Transverse colon (tissue), 4 donors: ENCODE data around the gene SPINK5. TPM values are rescaled to one million over a fixed set of nuclear protein-coding genes. Genes with fewer than 3 reads are reported as not detected.

Experiments used
- DNase-seq: peaks from one replicate; pipeline ENCODE4 v3.0.0-alpha.2; 2019
- H3K27ac ChIP-seq, 4 donors: fragments of 200-600 bp; sonication (generic); 2 replicates each; pipeline ENCODE4 v1.5.1; 2016 to 2018; ENCODE audit warnings: inconsistent platforms in 4 of 4
- H3K27me3 ChIP-seq: fragments of 200-600 bp; sonication (generic); 2 replicates; pipeline ENCODE4 v1.5.1; 2017; ENCODE audit warnings: inconsistent platforms
- H3K36me3 ChIP-seq, 4 donors: fragments of 200-600 bp; sonication (generic); 2 replicates each; pipeline ENCODE4 v1.5.1; 2017 to 2019; ENCODE audit warnings: inconsistent platforms in 4 of 4
- H3K4me1 ChIP-seq, 4 donors: fragments of 200-600 bp; sonication (generic); 2 replicates each; pipeline ENCODE4 v1.5.1; 2017 to 2020; ENCODE audit warnings: inconsistent platforms in 4 of 4
- H3K4me3 ChIP-seq, 4 donors: fragments of 200-600 bp; sonication (generic); 1 replicate in 1 of 4; 2 replicates in 3 of 4; pipeline versions ENCODE4 v1.5.1 to v1.6.1; 2017 to 2019; ENCODE audit warnings: inconsistent platforms in 4 of 4
- H3K9me3 ChIP-seq, 2 donors: fragments of 200-600 bp; sonication (generic); 2 replicates each; pipeline ENCODE4 v1.5.1; 2017 to 2019; ENCODE audit warnings: inconsistent platforms in 2 of 2
- EP300 ChIP-seq: sonication (generic); formaldehyde crosslinking; IDR thresholded peaks from one replicate; pipeline ENCODE4 v1.6.1; 2017; ENCODE audit warnings: antibody characterized with exemption, low read depth
- POLR2A ChIP-seq: fragments of 450-650 bp; IDR thresholded peaks from one replicate; pipeline ENCODE4 v1.6.1; 2016; ENCODE audit warnings: antibody characterized with exemption, mild to moderate bottlenecking, moderate library complexity
- POLR2AphosphoS5 ChIP-seq, 3 donors: sonication (generic); formaldehyde crosslinking; IDR thresholded peaks; one replicate each; pipeline ENCODE4 v1.6.1; 2016; ENCODE audit warnings: antibody characterized with exemption in 3 of 3
- WGBS, 2 donors: methylation state at CpG; one replicate each; pipeline ENCODE4 v1.1.5; 2018; ENCODE audit warnings: low coverage in 1 of 2; 5-methylcytosine and 5-hydroxymethylcytosine counted together
- in situ Hi-C, 4 donors: fragments of 200-750 bp; cut with MboI; loops; one replicate each; pipeline versions ENCODE4 v1.15.0 to v1.15.1; 2017; ENCODE audit warnings: low sequenced_read_pairs in 3 of 4, low pct_ligation_motif_present in 1 of 4, low pct_unique_long_range_greater_than_20kb in 1 of 4
- intact Hi-C: fragments of 100-400 bp; cut with DNase I; formaldehyde crosslinking; loops from one replicate; pipeline ENCODE4 v1.15.1; 2023; ENCODE audit warnings: low total_unique reads
- total RNA-seq, 4 donors: library from RNA; depleted of rRNA; stranded (reverse); fragments of >200 nt; gene quantifications; one replicate each; pipeline ENCODE4 v1.1.0, GENCODE V29; 2016
- TF ChIP-seq, protein P1 (sequence below), 5 experiments: fragments of 200-600 bp in 3 of 5; fragments of 450-650 bp in 2 of 5; sonication (generic) in 3 of 5; IDR thresholded peaks; 1 replicate in 2 of 5; 2 replicates in 3 of 5; pipeline ENCODE4 v1.5.1; 2016 to 2017; ENCODE audit warnings: antibody characterized with exemption in 5 of 5, inconsistent platforms in 3 of 5, mild to moderate bottlenecking in 2 of 5, moderate library complexity in 1 of 5

The SPINK5 gene
- total RNA-seq, 4 donors from 2014 or later = 2.6 to 7.1 (median 4.1) TPM

DNA sequence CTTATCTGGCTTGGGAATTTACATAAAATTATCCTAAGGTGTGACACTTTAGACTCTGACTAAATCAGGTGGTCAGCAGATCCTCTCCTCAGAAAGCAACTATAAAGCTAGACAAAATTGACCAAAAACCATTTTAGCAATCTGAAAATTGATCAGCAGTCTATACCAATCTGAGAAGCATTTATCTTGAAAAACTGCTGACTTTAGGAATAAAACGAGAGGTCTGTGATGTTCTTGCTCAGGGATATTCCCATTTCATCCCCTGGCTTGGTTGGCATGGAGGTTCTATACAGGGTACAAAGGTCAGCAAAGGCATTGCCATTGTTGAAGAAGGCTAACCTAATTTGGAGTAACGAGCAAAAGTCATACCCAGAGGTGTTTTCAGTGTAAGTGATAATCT lies 11.7 kb downstream of the SPINK5 start:
- in situ Hi-C loops = no loop called here
- H3K27me3 ChIP-seq = no peaks in the 10 kb centered on the region
- no peak overlapping the region for H3K27ac ChIP-seq
- H3K9me3 ChIP-seq = peaks cover 7% of the 10 kb centered on the region in 2 donors
- H3K4me1 ChIP-seq = no peaks in the 10 kb centered on the region
- no peaks in the 10 kb centered on the region for H3K36me3 ChIP-seq
- no peak for DNase-seq
- TF ChIP-seq POLR2AphosphoS5 (IDR thresholded peaks at IDR 0.05) = no peak
- TF ChIP-seq, protein P1, sequence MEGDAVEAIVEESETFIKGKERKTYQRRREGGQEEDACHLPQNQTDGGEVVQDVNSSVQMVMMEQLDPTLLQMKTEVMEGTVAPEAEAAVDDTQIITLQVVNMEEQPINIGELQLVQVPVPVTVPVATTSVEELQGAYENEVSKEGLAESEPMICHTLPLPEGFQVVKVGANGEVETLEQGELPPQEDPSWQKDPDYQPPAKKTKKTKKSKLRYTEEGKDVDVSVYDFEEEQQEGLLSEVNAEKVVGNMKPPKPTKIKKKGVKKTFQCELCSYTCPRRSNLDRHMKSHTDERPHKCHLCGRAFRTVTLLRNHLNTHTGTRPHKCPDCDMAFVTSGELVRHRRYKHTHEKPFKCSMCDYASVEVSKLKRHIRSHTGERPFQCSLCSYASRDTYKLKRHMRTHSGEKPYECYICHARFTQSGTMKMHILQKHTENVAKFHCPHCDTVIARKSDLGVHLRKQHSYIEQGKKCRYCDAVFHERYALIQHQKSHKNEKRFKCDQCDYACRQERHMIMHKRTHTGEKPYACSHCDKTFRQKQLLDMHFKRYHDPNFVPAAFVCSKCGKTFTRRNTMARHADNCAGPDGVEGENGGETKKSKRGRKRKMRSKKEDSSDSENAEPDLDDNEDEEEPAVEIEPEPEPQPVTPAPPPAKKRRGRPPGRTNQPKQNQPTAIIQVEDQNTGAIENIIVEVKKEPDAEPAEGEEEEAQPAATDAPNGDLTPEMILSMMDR (IDR thresholded peaks at IDR 0.05) = no peak
- no peak for TF ChIP-seq POLR2A
- intact Hi-C loops = no loop called here
- 85 to 100% methylated on average over 1 to 2 of the region's 2 CpGs for WGBS, 2 donors
- H3K4me3 ChIP-seq = no peak overlapping the region

DNA sequence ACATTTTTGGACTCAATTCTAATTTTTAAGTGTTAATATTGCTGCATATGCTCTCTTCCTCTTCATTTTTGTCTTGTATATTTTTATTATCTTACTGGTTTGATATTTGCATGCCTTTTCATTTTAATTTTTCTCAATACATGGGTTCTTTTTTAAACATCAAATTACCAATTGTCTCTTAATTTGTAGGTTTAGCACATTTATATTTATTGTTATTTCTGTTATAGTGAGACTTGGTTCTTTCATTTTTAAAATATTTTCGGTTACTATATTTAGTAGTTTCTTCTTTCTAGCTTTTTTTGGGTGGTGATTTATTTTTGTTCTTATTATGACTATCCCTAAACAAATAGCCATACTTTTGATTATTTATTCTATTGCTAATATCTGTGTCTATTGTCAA lies 19.4 kb downstream of the SPINK5 start:
- no peaks in the 10 kb centered on the region for H3K9me3 ChIP-seq
- no peak overlapping the region for H3K4me3 ChIP-seq
- H3K4me1 ChIP-seq = peaks cover 0 to 4% (median under 1%) of the 10 kb centered on the region in 4 donors
- DNase-seq = no peak
- H3K27me3 ChIP-seq = no peaks in the 10 kb centered on the region
- WGBS, 2 donors = 83 to 90% methylated on average over 1 of the region's 1 CpG
- intact Hi-C loops = no loop called here
- in situ Hi-C loops = no loop called here
- H3K36me3 ChIP-seq = no peaks in the 10 kb centered on the region
- no peak for TF ChIP-seq EP300
- TF ChIP-seq POLR2AphosphoS5 (IDR thresholded peaks at IDR 0.05) = no peak
- TF ChIP-seq, protein P1 (IDR thresholded peaks at IDR 0.05) = no peak
- no peak for TF ChIP-seq POLR2A
- H3K27ac ChIP-seq = no peak overlapping the region

DNA sequence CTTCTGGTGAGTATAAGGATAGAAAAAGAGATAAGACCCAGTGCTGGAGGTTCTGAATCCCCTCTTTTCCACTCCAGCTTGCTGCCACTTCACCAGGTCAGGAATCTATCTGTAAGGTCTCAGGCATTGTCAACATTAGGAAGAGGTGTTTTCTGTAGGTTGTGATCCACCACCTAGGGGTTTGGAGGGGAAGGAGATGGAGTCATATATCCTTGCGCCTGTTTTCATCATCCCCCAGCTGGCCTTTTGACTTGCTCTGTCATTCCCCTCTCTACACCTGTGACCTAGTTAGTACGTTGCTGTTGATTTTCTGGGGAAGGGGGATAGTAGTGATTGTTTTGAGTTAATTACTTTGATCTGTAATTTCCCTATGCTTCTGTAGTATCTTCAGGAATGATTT lies 20.5 kb downstream of the SPINK5 start:
- TF ChIP-seq POLR2A = no peak
- TF ChIP-seq POLR2AphosphoS5 (IDR thresholded peaks at IDR 0.05) = no peak
- TF ChIP-seq, protein P1 (IDR thresholded peaks at IDR 0.05) = no peak
- no peak for TF ChIP-seq EP300
- no peak for DNase-seq
- no peaks in the 10 kb centered on the region for H3K36me3 ChIP-seq
- H3K4me1 ChIP-seq = peaks cover 0 to 7% (median 3%) of the 10 kb centered on the region in 4 donors
- in situ Hi-C loops = no loop called here
- H3K4me3 ChIP-seq = no peak overlapping the region
- WGBS, 2 donors = 80 to 100% methylated on average over 2 of the region's 2 CpGs
- intact Hi-C loops = no loop called here
- no peaks in the 10 kb centered on the region for H3K9me3 ChIP-seq
- no peak overlapping the region for H3K27ac ChIP-seq
- H3K27me3 ChIP-seq = no peaks in the 10 kb centered on the region

DNA sequence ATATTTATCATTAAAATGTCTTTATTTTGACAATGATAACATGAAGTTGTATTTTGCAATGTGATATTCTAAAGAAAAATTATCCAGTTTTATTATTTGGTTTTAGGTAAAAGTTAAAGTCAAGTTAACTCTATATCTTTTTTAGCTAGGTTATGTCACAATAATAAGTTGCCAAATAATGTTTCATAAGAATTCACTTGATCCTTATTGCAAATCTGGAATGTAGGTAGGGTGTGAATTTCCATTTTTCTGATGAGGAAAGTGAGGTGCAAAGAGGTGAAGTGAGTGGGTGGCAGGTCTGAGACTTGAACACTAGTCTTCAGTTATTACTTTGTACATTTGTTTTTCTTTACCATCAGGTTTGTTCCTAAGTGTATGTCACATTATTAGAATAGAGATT lies 21.5 kb downstream of the SPINK5 start:
- H3K36me3 ChIP-seq = no peaks in the 10 kb centered on the region
- intact Hi-C loops (no loop called here), in situ Hi-C loops (no loop called here)
- H3K4me1 ChIP-seq = peaks cover 0 to 12% (median 4%) of the 10 kb centered on the region in 4 donors
- H3K4me3 ChIP-seq = no peak overlapping the region
- no peak for DNase-seq
- no peak overlapping the region for H3K27ac ChIP-seq
- TF ChIP-seq EP300 (no peak), POLR2AphosphoS5 (IDR thresholded peaks at IDR 0.05) (no peak), POLR2A (no peak)
- TF ChIP-seq, protein P1 (IDR thresholded peaks at IDR 0.05) = no peak
- H3K27me3 ChIP-seq = no peaks in the 10 kb centered on the region
- H3K9me3 ChIP-seq = no peaks in the 10 kb centered on the region
